ENCODE results near the gene TJP2. TPM values are rescaled to one million over a fixed set of nuclear protein-coding genes. Genes with fewer than 3 reads are reported as not detected.

The TJP2 gene
- total and polyA plus RNA-seq, 2 donors (not counting 3 experiments of a cell fraction or from before 2014, with no cell fraction given), result 83.0 to 168 TPM

- Histone ChIP-seq H3K9me1 (replicated peaks; ENCODE audit: control insufficient read depth, extremely low read depth, insufficient read depth, low read length) (no peaks in the 10 kb centered on the region), H2AFZ (ENCODE audit: low read depth, low read length) (no peak overlapping the region), H3K36me3 (ENCODE audit: control insufficient read depth in 2 of 2, extremely low read depth in 1 of 2, insufficient read depth in 2 of 2, low read length in 2 of 2) (no peaks in the 10 kb centered on the region), H4K20me1 (replicated peaks; ENCODE audit: control insufficient read depth, extremely low read depth, insufficient read depth, low read length) (no peaks in the 10 kb centered on the region), H3K79me2 (ENCODE audit: control insufficient read depth, insufficient read depth, low read length) (peaks cover 70% of the 10 kb centered on the region), H3K4me3 (replicated peaks in 1 of 3; ENCODE audit: insufficient read depth in 1 of 3, low read depth in 1 of 3, low read length in 3 of 3) (no peak overlapping the region), H3K4me2 (ENCODE audit: insufficient read depth, low read length) (no peak overlapping the region), H3K9ac (replicated peaks; ENCODE audit: extremely low read depth, insufficient read depth, low read length) (no peak overlapping the region), H3K27ac (ENCODE audit: insufficient read depth, low read depth, low read length) (no peak overlapping the region), H3K27me3 (ENCODE audit: control insufficient read depth in 2 of 2, insufficient read depth in 2 of 2, low read length in 2 of 2) (no peaks in the 10 kb centered on the region), H3K9me3 (replicated peaks; ENCODE audit: control insufficient read depth, insufficient read depth, low read length) (no peaks in the 10 kb centered on the region), H3K4me1 (ENCODE audit: control insufficient read depth, extremely low read depth, insufficient read depth, low read length) (peaks cover 31% of the 10 kb centered on the region)
- no peak for TF ChIP-seq GATA2 (IDR thresholded peaks at IDR 0.05; ENCODE audit: insufficient read depth, insufficient read length, low read depth, low read length)
- no peak for TF ChIP-seq CTCF (IDR thresholded peaks at IDR 0.05; ENCODE audit: extremely low read depth in 1 of 2, insufficient read depth in 1 of 2, low read depth in 1 of 2, low read length in 2 of 2)
- TF ChIP-seq POLR2A (IDR thresholded peaks at IDR 0.05; ENCODE audit: low read depth, low read length), result no peak
- no peak for TF ChIP-seq FOS (IDR thresholded peaks at IDR 0.05; ENCODE audit: borderline replicate concordance, insufficient read depth, low read length)
- no peak for TF ChIP-seq POLR2AphosphoS5 (IDR thresholded peaks at IDR 0.05; ENCODE audit: insufficient read depth, low read depth, low read length)
- TF ChIP-seq JUN (IDR thresholded peaks at IDR 0.05; ENCODE audit: borderline replicate concordance, insufficient read depth, insufficient read length, low read depth), result no peak
- TF ChIP-seq EZH2 (IDR thresholded peaks at IDR 0.05; ENCODE audit: borderline replicate concordance, low read depth, low read length, severe bottlenecking), result no peak
- CTCF ChIA-PET, result interaction anchor here (0.9 to 3.5 kb wide), 3 partner anchors 12 to 80 kb away, joined by 5 to 17 read pairs (median 7); no protein-coding TSS in a partner anchor
- BruUV-seq (replicated peaks), result no TSS peak
- dilution Hi-C loops (cut with MboI; ENCODE audit: extremely low pct_ligation_motif_present, low sequenced_read_pairs) (no loop called here), intact Hi-C loops (cut with micrococcal nuclease) (no loop called here)
- DNase-seq (ENCODE audit: low read depth, low spot score) (no peak), FAIRE-seq (no peak)
- POLR2A ChIA-PET, result no interaction called here
Measured at GRCh38 chr9:69134412-69134811, 39.7 kb upstream of the TJP2 start.

Data from endothelial cell of umbilical vein (primary cell).